GM19468 (cell line): ENCODE data around the gene RAB27B.

Experiments
- ATAC-seq: cut with Tn5 transposase; IDR thresholded peaks from one replicate; pipeline ENCODE4 v1.9.1; 2021; ENCODE audit warnings: mild to moderate bottlenecking, moderate library complexity, moderate number of reproducible peaks; ENCODE audit not compliant: unreplicated experiment; ENCODE audit errors: extremely low read depth

Gene RAB27B

GRCh38 chr18:54859667-54860421 is 31.6 kb downstream of the RAB27B start:
- ATAC-seq = no peak

- ATAC-seq = no peak
Measured at GRCh38 chr18:54860941-54861340, 32.7 kb downstream of the RAB27B start.

- no peak for ATAC-seq
Measured at GRCh38 chr18:54867131-54867530, 38.9 kb downstream of the RAB27B start.

- no peak for ATAC-seq
Measured at GRCh38 chr18:54871231-54871630, 43.0 kb downstream of the RAB27B start.

GRCh38 chr18:54872681-54873080 is 44.4 kb downstream of the RAB27B start:
- no peak for ATAC-seq

GRCh38 chr18:54873884-54874255 is 45.6 kb downstream of the RAB27B start:
- no peak for ATAC-seq

- ATAC-seq = no peak
Measured at GRCh38 chr18:54875063-54875462, 46.8 kb downstream of the RAB27B start.

- no peak for ATAC-seq
Measured at GRCh38 chr18:54877076-54877475, 48.8 kb downstream of the RAB27B start.

- no peak for ATAC-seq
Measured at GRCh38 chr18:54878159-54878622, 49.9 kb downstream of the RAB27B start.

- no peak for ATAC-seq
Measured at GRCh38 chr18:54878659-54879358, 50.5 kb downstream of the RAB27B start.

GRCh38 chr18:54879691-54880090 is 51.4 kb downstream of the RAB27B start:
- ATAC-seq = no peak

- no peak for ATAC-seq
Measured at GRCh38 chr18:54880395-54881105, 52.3 kb downstream of the RAB27B start.

- no peak for ATAC-seq
Measured at GRCh38 chr18:54881229-54881768, 53.0 kb downstream of the RAB27B start.

GRCh38 chr18:54882318-54882717 is 54.0 kb downstream of the RAB27B start:
- ATAC-seq = no peak

- ATAC-seq = no peak
Measured at GRCh38 chr18:54883816-54884604, 55.7 kb downstream of the RAB27B start.

GRCh38 chr18:54888378-54888777 is 60.1 kb downstream of the RAB27B start:
- ATAC-seq = no peak

GRCh38 chr18:54888933-54889332 is 60.7 kb downstream of the RAB27B start:
- ATAC-seq = no peak

GRCh38 chr18:54899500-54899899 is 71.2 kb downstream of the RAB27B start:
- ATAC-seq = no peak

GRCh38 chr18:54900290-54900689 is 72.0 kb downstream of the RAB27B start:
- no peak for ATAC-seq

- ATAC-seq = no peak
Measured at GRCh38 chr18:54904581-54904980, 76.3 kb downstream of the RAB27B start.
